WTC11 (cell line): ENCODE data around the gene UGT1A5. TPM values are rescaled to one million over a fixed set of nuclear protein-coding genes. Genes with fewer than 3 reads are reported as not detected.

Experiments
- ATAC-seq: fragments of 200-7000 bp; cut with Tn5 transposase; 2 replicates; pipeline ENCODE4 v1.10.0; 2021; ENCODE audit warnings: mild to moderate bottlenecking, moderate library complexity
- CTCF ChIA-PET: fragments of 300-600 bp; sonication (Branson Sonifier 250); formaldehyde crosslinking; loops from one replicate; lab custom pipeline; 2021; ENCODE audit warnings: antibody characterized with exemption; lab: Charles Lee
- POLR2A ChIA-PET: fragments of 350-600 bp; sonication (Branson Sonifier 250); formaldehyde crosslinking; loops from one replicate; lab custom pipeline; 2021; ENCODE audit warnings: antibody characterized with exemption; lab: Charles Lee
- DNase-seq: peaks from one replicate; pipeline ENCODE4 v3.0.0; 2021; ENCODE audit warnings: low spot score
- H3K27ac Mint-ChIP-seq: 2 replicates; pipeline ENCODE4 v1.8.0; 2021; ENCODE audit warnings: mixed read lengths
- H3K27me3 Mint-ChIP-seq: 2 replicates; pipeline ENCODE4 v1.8.0; 2021; ENCODE audit warnings: low read depth, mild to moderate bottlenecking, moderate library complexity, mixed read lengths
- H3K36me3 Mint-ChIP-seq: 2 replicates; pipeline ENCODE4 v1.8.0; 2021; ENCODE audit warnings: mixed read lengths
- H3K4me1 Mint-ChIP-seq: 2 replicates; pipeline ENCODE4 v1.8.0; 2022; ENCODE audit warnings: mixed read lengths
- H3K4me3 Mint-ChIP-seq: 2 replicates; pipeline ENCODE4 v1.8.0; 2021; ENCODE audit warnings: mild to moderate bottlenecking, moderate library complexity, mixed read lengths
- H3K9me3 Mint-ChIP-seq: 2 replicates; pipeline ENCODE4 v1.8.0; 2021; ENCODE audit warnings: mixed read lengths
- FOXP1 ChIP-seq: sonication (generic); formaldehyde crosslinking; IDR thresholded peaks from 2 replicates; pipeline ENCODE4 v1.8.0; 2022; ENCODE audit warnings: missing genetic modification reagents, mild to moderate bottlenecking, moderate library complexity, borderline replicate concordance
- HMGA2 ChIP-seq: fragments of 250-450 bp; sonication (Bioruptor Pico); IDR thresholded peaks from 2 replicates; pipeline ENCODE4 v1.4.0; 2021; ENCODE audit warnings: mild to moderate bottlenecking, moderate library complexity
- IRF2 ChIP-seq: sonication (generic); formaldehyde crosslinking; IDR thresholded peaks from 2 replicates; pipeline ENCODE4 v1.8.0; 2022; ENCODE audit warnings: low read depth, missing genetic modification reagents, borderline replicate concordance
- MYBL2 ChIP-seq: sonication (generic); formaldehyde crosslinking; IDR thresholded peaks from 2 replicates; pipeline ENCODE4 v1.8.1; 2023; ENCODE audit warnings: mild to moderate bottlenecking, moderate library complexity, missing genetic modification reagents
- NFATC4 ChIP-seq: fragments of 250-450 bp; sonication (Bioruptor Pico); IDR thresholded peaks from 2 replicates; pipeline ENCODE4 v1.9.0; 2021; ENCODE audit warnings: mild to moderate bottlenecking
- NR1H2 ChIP-seq: sonication (generic); formaldehyde crosslinking; IDR thresholded peaks from 2 replicates; pipeline ENCODE4 v1.9.0; 2021; ENCODE audit warnings: mild to moderate bottlenecking, moderate library complexity, missing genetic modification reagents
- OVOL2 ChIP-seq: fragments of 250-450 bp; sonication (Bioruptor Pico); IDR thresholded peaks from 2 replicates; pipeline ENCODE4 v1.9.0; 2021; ENCODE audit warnings: mild to moderate bottlenecking, borderline replicate concordance
- TCF7 ChIP-seq: sonication (generic); formaldehyde crosslinking; IDR thresholded peaks from 2 replicates; pipeline ENCODE4 v1.8.0; 2022; ENCODE audit warnings: mild to moderate bottlenecking, low read depth, missing genetic modification reagents, moderate library complexity
- TP53 ChIP-seq: sonication (generic); formaldehyde crosslinking; IDR thresholded peaks from 2 replicates; pipeline ENCODE4 v1.8.1; 2023; ENCODE audit warnings: mild to moderate bottlenecking, missing genetic modification reagents
- ZNF423 ChIP-seq: fragments of 250-450 bp; sonication (Bioruptor Pico); IDR thresholded peaks from 2 replicates; pipeline ENCODE4 v2.1.2; 2022; ENCODE audit warnings: mild to moderate bottlenecking, moderate library complexity
- ZNF671 ChIP-seq: fragments of 250-450 bp; sonication (Bioruptor Pico); IDR thresholded peaks from 2 replicates; pipeline ENCODE4 v1.8.0; 2021; ENCODE audit warnings: mild to moderate bottlenecking
- total RNA-seq: library from RNA; stranded (reverse); gene quantifications from 3 replicates; pipeline ENCODE4 v1.2.3, GENCODE V29; 2021
- TF ChIP-seq, protein P1 (sequence below): sonication (generic); formaldehyde crosslinking; IDR thresholded peaks from 2 replicates; pipeline ENCODE4 v1.8.0; 2023; ENCODE audit warnings: mild to moderate bottlenecking, missing genetic modification reagents
- TF ChIP-seq, protein P2 (sequence below): sonication (generic); formaldehyde crosslinking; IDR thresholded peaks from 2 replicates; pipeline ENCODE4 v1.8.1; 2023; ENCODE audit warnings: mild to moderate bottlenecking, missing genetic modification reagents, borderline replicate concordance
- TF ChIP-seq, protein P3 (sequence below): sonication (generic); formaldehyde crosslinking; IDR thresholded peaks from 2 replicates; pipeline ENCODE4 v1.8.1; 2023; ENCODE audit warnings: mild to moderate bottlenecking, missing genetic modification reagents
- TF ChIP-seq, protein P4 (sequence below): sonication (generic); formaldehyde crosslinking; IDR thresholded peaks from 2 replicates; pipeline ENCODE4 v1.8.1; 2023; ENCODE audit warnings: mild to moderate bottlenecking, moderate library complexity, missing genetic modification reagents
- TF ChIP-seq, protein P5 (sequence below): sonication (generic); formaldehyde crosslinking; IDR thresholded peaks from 2 replicates; pipeline ENCODE4 v1.8.0; 2022; ENCODE audit warnings: mild to moderate bottlenecking, missing genetic modification reagents

The UGT1A5 gene
- total RNA-seq, 1 experiment from 2014 or later: not detected

DNA sequence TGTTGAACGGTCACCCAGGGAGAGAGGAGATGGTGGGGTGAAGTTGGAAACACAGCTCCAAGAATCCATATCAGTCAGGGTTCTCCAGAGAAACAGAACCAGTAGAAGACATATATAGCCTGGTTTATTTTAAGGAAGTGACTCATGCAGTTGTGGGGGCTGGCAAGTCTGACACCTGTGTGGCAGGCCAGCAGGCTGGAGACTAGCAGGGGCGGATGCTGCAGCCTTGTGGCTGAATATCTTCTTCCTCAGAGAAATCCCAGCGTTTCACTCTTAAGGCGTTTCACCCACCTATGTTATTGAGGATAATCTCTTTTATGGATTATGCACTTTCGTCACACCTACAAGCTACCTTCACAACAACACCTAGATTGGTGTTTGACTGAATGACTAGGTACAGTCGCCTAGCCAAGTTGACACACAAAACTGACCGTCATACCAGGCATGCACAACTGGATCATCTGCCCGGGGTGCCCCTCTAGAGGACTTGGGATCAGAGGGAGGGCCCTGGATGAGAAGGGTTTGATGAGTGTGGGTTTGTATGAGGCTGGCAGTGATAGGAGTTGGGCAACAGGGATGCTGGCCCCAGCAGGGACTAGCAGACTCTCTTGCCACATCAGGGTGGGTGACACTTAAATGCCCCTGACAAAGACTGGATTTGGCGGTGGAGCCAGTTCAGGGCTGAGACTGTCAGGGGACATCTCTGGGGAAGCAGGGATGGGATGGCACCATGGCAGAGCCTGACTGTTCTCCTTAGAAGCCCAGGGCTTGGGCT, 88.8 kb downstream of the UGT1A5 start:
- ChIA-PET CTCF (interaction anchor here (0.6 kb wide), 1 partner anchor 496 kb away, joined by 3 read pairs; no protein-coding TSS in a partner anchor), POLR2A (no interaction called here)
- Mint-ChIP-seq H3K36me3 (no peaks in the 10 kb centered on the region), H3K4me3 (no peak overlapping the region), H3K9me3 (peaks cover 13% of the 10 kb centered on the region), H3K4me1 (no peaks in the 10 kb centered on the region), H3K27ac (no peak overlapping the region), H3K27me3 (no peaks in the 10 kb centered on the region; the same call in 1 of the 2 replicates)
- ATAC-seq (no peak), DNase-seq (no peak)
- TF ChIP-seq OVOL2 (CRISPR knock-in tag) (no peak), TCF7 (CRISPR knock-in tag) (no peak), TP53 (no peak), NR1H2 (no peak)

DNA sequence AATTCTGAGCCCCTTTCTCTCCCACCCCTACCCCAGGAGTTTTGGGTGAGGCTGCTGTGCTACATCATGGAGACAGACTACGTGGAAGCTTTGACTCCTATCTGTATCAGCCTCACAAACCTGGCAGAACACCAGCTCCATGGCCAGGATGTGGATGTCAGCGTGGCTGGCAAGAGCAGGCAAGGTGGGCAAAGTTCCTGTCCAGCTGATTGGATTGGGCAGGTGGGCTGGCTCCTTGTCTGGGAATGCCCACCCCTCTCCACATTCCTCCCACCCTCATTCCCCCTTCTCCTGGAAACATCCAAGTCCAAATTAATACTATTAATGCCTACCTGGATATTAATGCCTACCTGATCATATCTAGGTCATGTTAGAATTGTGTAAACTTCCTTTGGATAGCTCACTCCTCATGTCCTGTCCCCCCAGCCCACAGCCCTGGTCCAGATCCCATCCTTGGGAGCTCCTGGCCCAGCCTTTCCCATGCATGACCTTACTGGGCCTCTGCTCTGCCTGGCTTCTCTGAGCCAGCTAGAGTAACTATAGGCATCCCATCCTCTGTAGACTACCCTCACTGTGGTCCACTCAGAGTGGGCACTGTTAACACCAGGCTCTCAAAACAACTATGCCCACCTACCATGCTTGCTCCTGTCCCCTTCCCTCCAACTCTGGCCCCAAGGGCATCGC, 89.6 kb downstream of the UGT1A5 start:
- TF ChIP-seq, protein P1, sequence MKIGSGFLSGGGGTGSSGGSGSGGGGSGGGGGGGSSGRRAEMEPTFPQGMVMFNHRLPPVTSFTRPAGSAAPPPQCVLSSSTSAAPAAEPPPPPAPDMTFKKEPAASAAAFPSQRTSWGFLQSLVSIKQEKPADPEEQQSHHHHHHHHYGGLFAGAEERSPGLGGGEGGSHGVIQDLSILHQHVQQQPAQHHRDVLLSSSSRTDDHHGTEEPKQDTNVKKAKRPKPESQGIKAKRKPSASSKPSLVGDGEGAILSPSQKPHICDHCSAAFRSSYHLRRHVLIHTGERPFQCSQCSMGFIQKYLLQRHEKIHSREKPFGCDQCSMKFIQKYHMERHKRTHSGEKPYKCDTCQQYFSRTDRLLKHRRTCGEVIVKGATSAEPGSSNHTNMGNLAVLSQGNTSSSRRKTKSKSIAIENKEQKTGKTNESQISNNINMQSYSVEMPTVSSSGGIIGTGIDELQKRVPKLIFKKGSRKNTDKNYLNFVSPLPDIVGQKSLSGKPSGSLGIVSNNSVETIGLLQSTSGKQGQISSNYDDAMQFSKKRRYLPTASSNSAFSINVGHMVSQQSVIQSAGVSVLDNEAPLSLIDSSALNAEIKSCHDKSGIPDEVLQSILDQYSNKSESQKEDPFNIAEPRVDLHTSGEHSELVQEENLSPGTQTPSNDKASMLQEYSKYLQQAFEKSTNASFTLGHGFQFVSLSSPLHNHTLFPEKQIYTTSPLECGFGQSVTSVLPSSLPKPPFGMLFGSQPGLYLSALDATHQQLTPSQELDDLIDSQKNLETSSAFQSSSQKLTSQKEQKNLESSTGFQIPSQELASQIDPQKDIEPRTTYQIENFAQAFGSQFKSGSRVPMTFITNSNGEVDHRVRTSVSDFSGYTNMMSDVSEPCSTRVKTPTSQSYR (CRISPR knock-in tag): no peak
- TF ChIP-seq TP53: no peak
- TF ChIP-seq, protein P2, sequence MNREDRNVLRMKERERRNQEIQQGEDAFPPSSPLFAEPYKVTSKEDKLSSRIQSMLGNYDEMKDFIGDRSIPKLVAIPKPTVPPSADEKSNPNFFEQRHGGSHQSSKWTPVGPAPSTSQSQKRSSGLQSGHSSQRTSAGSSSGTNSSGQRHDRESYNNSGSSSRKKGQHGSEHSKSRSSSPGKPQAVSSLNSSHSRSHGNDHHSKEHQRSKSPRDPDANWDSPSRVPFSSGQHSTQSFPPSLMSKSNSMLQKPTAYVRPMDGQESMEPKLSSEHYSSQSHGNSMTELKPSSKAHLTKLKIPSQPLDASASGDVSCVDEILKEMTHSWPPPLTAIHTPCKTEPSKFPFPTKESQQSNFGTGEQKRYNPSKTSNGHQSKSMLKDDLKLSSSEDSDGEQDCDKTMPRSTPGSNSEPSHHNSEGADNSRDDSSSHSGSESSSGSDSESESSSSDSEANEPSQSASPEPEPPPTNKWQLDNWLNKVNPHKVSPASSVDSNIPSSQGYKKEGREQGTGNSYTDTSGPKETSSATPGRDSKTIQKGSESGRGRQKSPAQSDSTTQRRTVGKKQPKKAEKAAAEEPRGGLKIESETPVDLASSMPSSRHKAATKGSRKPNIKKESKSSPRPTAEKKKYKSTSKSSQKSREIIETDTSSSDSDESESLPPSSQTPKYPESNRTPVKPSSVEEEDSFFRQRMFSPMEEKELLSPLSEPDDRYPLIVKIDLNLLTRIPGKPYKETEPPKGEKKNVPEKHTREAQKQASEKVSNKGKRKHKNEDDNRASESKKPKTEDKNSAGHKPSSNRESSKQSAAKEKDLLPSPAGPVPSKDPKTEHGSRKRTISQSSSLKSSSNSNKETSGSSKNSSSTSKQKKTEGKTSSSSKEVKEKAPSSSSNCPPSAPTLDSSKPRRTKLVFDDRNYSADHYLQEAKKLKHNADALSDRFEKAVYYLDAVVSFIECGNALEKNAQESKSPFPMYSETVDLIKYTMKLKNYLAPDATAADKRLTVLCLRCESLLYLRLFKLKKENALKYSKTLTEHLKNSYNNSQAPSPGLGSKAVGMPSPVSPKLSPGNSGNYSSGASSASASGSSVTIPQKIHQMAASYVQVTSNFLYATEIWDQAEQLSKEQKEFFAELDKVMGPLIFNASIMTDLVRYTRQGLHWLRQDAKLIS (CRISPR knock-in tag): no peak
- TF ChIP-seq ZNF423: no peak
- TF ChIP-seq NFATC4 (CRISPR knock-in tag): no peak
- TF ChIP-seq, protein P3, sequence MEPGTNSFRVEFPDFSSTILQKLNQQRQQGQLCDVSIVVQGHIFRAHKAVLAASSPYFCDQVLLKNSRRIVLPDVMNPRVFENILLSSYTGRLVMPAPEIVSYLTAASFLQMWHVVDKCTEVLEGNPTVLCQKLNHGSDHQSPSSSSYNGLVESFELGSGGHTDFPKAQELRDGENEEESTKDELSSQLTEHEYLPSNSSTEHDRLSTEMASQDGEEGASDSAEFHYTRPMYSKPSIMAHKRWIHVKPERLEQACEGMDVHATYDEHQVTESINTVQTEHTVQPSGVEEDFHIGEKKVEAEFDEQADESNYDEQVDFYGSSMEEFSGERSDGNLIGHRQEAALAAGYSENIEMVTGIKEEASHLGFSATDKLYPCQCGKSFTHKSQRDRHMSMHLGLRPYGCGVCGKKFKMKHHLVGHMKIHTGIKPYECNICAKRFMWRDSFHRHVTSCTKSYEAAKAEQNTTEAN (CRISPR knock-in tag): no peak
- TF ChIP-seq HMGA2 (CRISPR knock-in tag): no peak
- no peak for TF ChIP-seq MYBL2 (CRISPR knock-in tag)
- TF ChIP-seq, all 79 proteins: peak for 0
- ChIA-PET CTCF (interaction anchor here (0.6 kb wide), 1 partner anchor 495 kb away, joined by 3 read pairs; no protein-coding TSS in a partner anchor), POLR2A (no interaction called here)
- DNase-seq: no peak
- no peak overlapping the region for H3K4me3 Mint-ChIP-seq
- H3K9me3 Mint-ChIP-seq: peaks cover 13% of the 10 kb centered on the region
- H3K27ac Mint-ChIP-seq: no peak overlapping the region
- no peaks in the 10 kb centered on the region; the same call in 1 of the 2 replicates for H3K27me3 Mint-ChIP-seq
- no peaks in the 10 kb centered on the region for H3K4me1 Mint-ChIP-seq
- H3K36me3 Mint-ChIP-seq: no peaks in the 10 kb centered on the region
- ATAC-seq: no peak

DNA sequence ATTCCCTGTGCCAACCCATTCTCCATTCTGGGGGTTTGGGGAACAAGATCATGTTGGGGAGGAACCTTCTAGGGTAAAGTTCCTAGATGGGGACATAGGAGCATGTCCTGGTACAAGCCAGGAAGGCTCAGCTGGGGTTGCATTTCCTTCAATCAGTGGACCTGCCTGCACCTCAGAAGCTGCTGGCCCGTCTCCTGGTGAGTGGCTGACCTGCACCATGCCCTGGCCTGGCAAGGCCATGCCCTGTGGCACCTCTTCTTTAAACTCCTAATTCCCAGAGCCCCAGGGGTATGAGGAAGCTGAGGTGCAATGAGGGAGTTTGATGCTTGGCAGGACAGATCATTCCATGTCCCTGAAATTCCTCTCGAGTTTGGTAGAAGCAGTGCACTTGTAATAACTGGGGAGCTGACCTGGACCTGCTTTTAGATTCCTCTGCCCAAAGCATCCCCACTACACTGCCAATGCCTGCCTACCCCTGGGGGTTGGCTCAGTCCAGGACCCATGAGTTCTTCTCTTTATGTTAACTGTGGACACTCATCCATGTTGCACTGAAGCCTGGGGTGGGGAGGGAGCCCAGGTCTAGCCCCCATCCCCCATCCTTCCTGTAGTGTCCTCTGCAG, 90.7 kb downstream of the UGT1A5 start:
- ATAC-seq (no peak), DNase-seq (no peak)
- Mint-ChIP-seq H3K36me3 (no peaks in the 10 kb centered on the region), H3K9me3 (peaks cover 13% of the 10 kb centered on the region), H3K27me3 (no peaks in the 10 kb centered on the region; the same call in 1 of the 2 replicates), H3K4me3 (no peak overlapping the region), H3K4me1 (no peaks in the 10 kb centered on the region), H3K27ac (no peak overlapping the region)
- TF ChIP-seq, protein P4, sequence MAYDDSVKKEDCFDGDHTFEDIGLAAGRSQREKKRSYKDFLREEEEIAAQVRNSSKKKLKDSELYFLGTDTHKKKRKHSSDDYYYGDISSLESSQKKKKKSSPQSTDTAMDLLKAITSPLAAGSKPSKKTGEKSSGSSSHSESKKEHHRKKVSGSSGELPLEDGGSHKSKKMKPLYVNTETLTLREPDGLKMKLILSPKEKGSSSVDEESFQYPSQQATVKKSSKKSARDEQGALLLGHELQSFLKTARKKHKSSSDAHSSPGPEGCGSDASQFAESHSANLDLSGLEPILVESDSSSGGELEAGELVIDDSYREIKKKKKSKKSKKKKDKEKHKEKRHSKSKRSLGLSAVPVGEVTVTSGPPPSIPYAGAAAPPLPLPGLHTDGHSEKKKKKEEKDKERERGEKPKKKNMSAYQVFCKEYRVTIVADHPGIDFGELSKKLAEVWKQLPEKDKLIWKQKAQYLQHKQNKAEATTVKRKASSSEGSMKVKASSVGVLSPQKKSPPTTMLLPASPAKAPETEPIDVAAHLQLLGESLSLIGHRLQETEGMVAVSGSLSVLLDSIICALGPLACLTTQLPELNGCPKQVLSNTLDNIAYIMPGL (CRISPR knock-in tag): no peak
- TF ChIP-seq, protein P5, sequence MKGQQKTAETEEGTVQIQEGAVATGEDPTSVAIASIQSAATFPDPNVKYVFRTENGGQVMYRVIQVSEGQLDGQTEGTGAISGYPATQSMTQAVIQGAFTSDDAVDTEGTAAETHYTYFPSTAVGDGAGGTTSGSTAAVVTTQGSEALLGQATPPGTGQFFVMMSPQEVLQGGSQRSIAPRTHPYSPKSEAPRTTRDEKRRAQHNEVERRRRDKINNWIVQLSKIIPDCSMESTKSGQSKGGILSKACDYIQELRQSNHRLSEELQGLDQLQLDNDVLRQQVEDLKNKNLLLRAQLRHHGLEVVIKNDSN: no peak
- no peak for TF ChIP-seq ZNF671
- no peak for TF ChIP-seq IRF2
- no peak for TF ChIP-seq FOXP1 (CRISPR knock-in tag)
- CTCF ChIA-PET: no interaction called here
- POLR2A ChIA-PET: interaction anchor here (0.7 kb wide), 1 partner anchor 230 kb away, joined by 3 read pairs; no protein-coding TSS in a partner anchor
